MCF 10A (cell line): ENCODE results near the gene RAD51B. TPM values are rescaled to one million over a fixed set of nuclear protein-coding genes. Genes with fewer than 3 reads are reported as not detected.

Experiments used
- BruUV-seq: library from RNA; stranded (reverse); fragments of 400-500 nt; replicated peaks from 2 replicates; lab custom pipeline; 2021; lab: Mats Ljungman, UMichigan
- CTCF ChIA-PET: fragments of 300-600 bp; sonication (Branson Sonifier 250); formaldehyde crosslinking; extraction: SDS; loops from one replicate; lab custom pipeline; 2021; ENCODE audit warnings: antibody characterized with exemption, inconsistent platforms; lab: Yijun Ruan, JAX
- POLR2A ChIA-PET: fragments of 300-600, 350-650 bp; sonication (Branson Sonifier 250); formaldehyde crosslinking; extraction: SDS; loops from one replicate; lab custom pipeline; 2020; ENCODE audit warnings: antibody characterized with exemption, inconsistent platforms; lab: Yijun Ruan, JAX
- DNase-seq: peaks from one replicate; pipeline ENCODE4 v3.0.0-alpha.2; 2018; ENCODE audit not compliant: unreplicated experiment
- H3K27ac Mint-ChIP-seq: one replicate; pipeline ENCODE4 v1.8.0; 2022; ENCODE audit warnings: mild to moderate bottlenecking, low read depth, mixed read lengths; ENCODE audit not compliant: unreplicated experiment
- H3K27me3 Mint-ChIP-seq: one replicate; pipeline ENCODE4 v1.8.0; 2022; ENCODE audit warnings: mixed read lengths; ENCODE audit not compliant: insufficient read depth, unreplicated experiment
- H3K36me3 Mint-ChIP-seq: one replicate; pipeline ENCODE4 v1.8.0; 2022; ENCODE audit warnings: mild to moderate bottlenecking, moderate library complexity, mixed read lengths; ENCODE audit not compliant: insufficient read depth, unreplicated experiment
- H3K4me1 Mint-ChIP-seq: one replicate; pipeline ENCODE4 v1.8.0; 2022; ENCODE audit warnings: mixed read lengths; ENCODE audit not compliant: insufficient read depth, unreplicated experiment
- H3K4me3 Mint-ChIP-seq: one replicate; pipeline ENCODE4 v1.8.0; 2022; ENCODE audit warnings: mild to moderate bottlenecking, moderate library complexity, mixed read lengths; ENCODE audit not compliant: unreplicated experiment
- H3K9me3 Mint-ChIP-seq: one replicate; pipeline ENCODE4 v1.8.0; 2022; ENCODE audit warnings: mixed read lengths; ENCODE audit not compliant: unreplicated experiment
- intact Hi-C: fragments of 100-400 bp; cut with micrococcal nuclease; formaldehyde crosslinking; loops from 2 replicates; pipeline ENCODE4 v1.14.1; 2022
- total RNA-seq: library from RNA; stranded (reverse); gene quantifications from 2 replicates; pipeline ENCODE4 v1.2.3, GENCODE V29; 2022
- TF ChIP-seq, protein P1 (sequence below): fragments of 200-600 bp; IDR thresholded peaks from one replicate; pipeline ENCODE4 v1.8.0; 2022; ENCODE audit warnings: antibody characterized with exemption, mild to moderate bottlenecking; ENCODE audit not compliant: unreplicated experiment

RAD51B gene
- total RNA-seq, 1 experiment from 2014 or later = 14.6 TPM

DNA sequence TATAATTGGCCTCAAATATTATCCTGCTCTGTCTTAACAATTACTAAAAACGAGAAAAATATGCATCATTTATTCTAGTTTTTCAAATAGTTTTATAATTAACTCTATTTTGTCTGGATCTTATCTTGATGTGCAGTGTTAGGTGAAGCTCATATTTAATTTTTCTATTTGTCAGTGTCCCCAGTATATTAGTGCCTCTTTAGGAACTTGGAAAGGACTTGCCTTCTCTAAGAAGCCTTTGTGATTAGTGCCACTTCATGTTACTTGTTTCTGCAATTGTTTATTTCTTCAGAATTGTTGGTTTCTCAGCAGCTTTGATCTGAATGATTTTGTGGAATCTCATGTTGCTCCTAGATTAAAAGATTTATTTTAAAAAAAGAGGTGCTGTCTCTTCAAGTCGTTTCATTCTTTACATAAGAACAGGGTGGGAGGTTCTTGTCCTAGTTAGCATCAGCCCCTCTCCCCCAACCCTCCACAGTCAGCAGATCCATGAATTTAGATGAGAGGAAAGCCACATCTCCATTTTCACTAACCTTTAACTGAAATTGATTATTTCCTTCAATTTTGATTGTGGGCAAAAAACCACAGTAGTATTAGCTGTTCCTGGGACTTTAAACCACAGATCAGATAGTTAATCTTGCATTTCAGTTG, 434.4 kb downstream of the RAD51B start:
- H3K9me3 Mint-ChIP-seq = no peaks in the 10 kb centered on the region
- intact Hi-C loops = loop anchor here (5.0 kb wide), 1 partner anchor 213 kb away; no protein-coding TSS in a partner anchor
- BruUV-seq = no TSS peak
- peaks cover 7% of the 10 kb centered on the region for H3K36me3 Mint-ChIP-seq
- POLR2A ChIA-PET = interaction anchor here (1.2 to 13.7 kb wide), 6 partner anchors 12 to 563 kb away, joined by 3 to 267 read pairs (median 24); partner anchors contain the start of gene ZFP36L1
- peaks cover 55% of the 10 kb centered on the region for H3K4me1 Mint-ChIP-seq
- CTCF ChIA-PET = interaction anchor here (0.7 to 1.8 kb wide), 3 partner anchors 534 to 563 kb away, joined by 3 to 6 read pairs (median 5); no protein-coding TSS in a partner anchor
- DNase-seq = no peak
- peak overlapping the region; percentile 49 for H3K27ac Mint-ChIP-seq
- H3K27me3 Mint-ChIP-seq = no peaks in the 10 kb centered on the region
- H3K4me3 Mint-ChIP-seq = no peak overlapping the region
- TF ChIP-seq, protein P1, sequence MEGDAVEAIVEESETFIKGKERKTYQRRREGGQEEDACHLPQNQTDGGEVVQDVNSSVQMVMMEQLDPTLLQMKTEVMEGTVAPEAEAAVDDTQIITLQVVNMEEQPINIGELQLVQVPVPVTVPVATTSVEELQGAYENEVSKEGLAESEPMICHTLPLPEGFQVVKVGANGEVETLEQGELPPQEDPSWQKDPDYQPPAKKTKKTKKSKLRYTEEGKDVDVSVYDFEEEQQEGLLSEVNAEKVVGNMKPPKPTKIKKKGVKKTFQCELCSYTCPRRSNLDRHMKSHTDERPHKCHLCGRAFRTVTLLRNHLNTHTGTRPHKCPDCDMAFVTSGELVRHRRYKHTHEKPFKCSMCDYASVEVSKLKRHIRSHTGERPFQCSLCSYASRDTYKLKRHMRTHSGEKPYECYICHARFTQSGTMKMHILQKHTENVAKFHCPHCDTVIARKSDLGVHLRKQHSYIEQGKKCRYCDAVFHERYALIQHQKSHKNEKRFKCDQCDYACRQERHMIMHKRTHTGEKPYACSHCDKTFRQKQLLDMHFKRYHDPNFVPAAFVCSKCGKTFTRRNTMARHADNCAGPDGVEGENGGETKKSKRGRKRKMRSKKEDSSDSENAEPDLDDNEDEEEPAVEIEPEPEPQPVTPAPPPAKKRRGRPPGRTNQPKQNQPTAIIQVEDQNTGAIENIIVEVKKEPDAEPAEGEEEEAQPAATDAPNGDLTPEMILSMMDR = no peak

DNA sequence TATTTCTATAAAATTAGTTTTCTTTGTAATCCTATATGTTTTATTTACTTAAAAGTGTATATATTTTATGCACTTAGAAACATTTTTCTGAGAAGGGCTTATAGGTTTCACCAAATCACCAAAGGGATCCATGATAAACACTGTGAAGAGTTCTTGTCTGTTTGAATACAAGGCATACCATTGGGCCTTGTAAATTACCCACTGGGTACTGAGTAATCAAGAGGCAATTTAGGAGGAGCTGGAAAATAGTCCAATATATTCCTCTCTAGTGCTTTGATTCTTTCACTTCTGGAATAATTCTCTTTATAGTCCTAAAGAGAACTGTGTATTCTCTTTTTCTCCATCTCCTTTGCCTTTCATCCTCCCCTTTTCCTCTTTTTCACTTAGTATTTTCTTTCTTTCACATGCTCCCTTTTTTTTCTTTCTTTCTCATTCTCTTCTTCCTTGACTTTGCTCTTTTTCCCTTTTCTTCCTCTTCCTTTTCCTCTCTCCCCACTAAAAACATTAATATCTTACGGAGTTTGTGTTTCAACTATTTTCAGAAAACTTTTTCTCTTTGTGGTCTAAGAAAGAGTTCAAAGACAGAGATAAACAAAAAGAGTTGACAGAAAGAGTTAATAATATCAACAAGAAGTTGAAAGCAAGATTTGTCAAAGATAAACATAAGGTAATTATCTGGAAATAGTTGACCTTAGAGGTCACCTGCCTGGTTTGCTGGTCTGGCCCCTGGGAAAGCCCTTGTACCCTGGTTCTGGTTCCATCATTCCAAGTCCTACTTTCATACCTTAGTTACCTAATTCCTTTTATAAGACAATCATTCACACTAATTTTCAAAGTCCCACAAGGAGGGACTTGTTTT, 435.3 kb downstream of the RAD51B start:
- no TSS peak for BruUV-seq
- Mint-ChIP-seq H3K27me3 (no peaks in the 10 kb centered on the region), H3K9me3 (no peaks in the 10 kb centered on the region), H3K27ac (peak overlapping the region; percentile 93), H3K36me3 (peaks cover 7% of the 10 kb centered on the region), H3K4me3 (no peak overlapping the region), H3K4me1 (peaks cover 48% of the 10 kb centered on the region)
- ChIA-PET CTCF (interaction anchor here (0.5 to 1.8 kb wide), 4 partner anchors 534 to 570 kb away, joined by 3 to 6 read pairs (median 3); no protein-coding TSS in a partner anchor), POLR2A (interaction anchor here (0.6 to 13.7 kb wide), 13 partner anchors 12 to 562 kb away, joined by 3 to 267 read pairs (median 5); partner anchors contain the start of gene ZFP36L1)
- intact Hi-C loops = loop anchor here (5.0 kb wide), 1 partner anchor 212 kb away; no protein-coding TSS in a partner anchor
- TF ChIP-seq, protein P1 = no peak
- no peak for DNase-seq

DNA sequence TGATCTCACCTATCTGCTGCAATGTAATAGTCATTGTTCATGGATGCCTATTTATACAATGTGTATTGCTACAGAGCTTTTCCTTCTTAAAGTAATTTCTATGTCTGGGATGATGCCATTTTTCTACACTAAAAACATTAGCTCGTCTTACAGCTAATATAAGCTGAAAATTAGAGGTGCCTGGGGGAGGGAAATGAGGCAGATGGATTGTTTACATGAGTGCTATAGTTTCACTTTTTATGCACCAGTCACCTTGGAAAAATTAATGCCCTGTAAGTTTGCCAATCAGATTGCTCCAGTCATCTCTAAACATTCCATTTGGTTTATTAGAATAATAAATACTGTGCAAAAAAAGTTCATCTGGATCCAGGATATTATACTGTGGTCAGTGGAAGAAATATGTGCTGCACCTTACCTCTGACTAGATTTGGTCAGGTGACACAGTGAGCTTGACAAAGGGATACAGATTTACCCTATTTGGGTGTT, 436.2 kb downstream of the RAD51B start:
- no peaks in the 10 kb centered on the region for H3K27me3 Mint-ChIP-seq
- no peak for DNase-seq
- H3K27ac Mint-ChIP-seq = peak overlapping the region; percentile 93
- no peaks in the 10 kb centered on the region for H3K9me3 Mint-ChIP-seq
- ChIA-PET CTCF (interaction anchor here (0.6 to 1.8 kb wide), 8 partner anchors 20 to 588 kb away, joined by 3 to 6 read pairs (median 4); no protein-coding TSS in a partner anchor), POLR2A (interaction anchor here (0.6 to 13.7 kb wide), 15 partner anchors 24 to 561 kb away, joined by 3 to 267 read pairs (median 4); partner anchors contain the start of gene ZFP36L1)
- TF ChIP-seq, protein P1 = no peak
- no TSS peak for BruUV-seq
- no peak overlapping the region for H3K4me3 Mint-ChIP-seq
- peaks cover 41% of the 10 kb centered on the region for H3K4me1 Mint-ChIP-seq
- intact Hi-C loops = no loop called here
- H3K36me3 Mint-ChIP-seq = peaks cover 7% of the 10 kb centered on the region
